Endometrium (tissue), 2 donors: ENCODE measurements around the gene TNNT2.

Experiments
- FAIRE-seq: peaks from 2 replicates; lab custom pipeline; 2012; peaks lifted over from hg19 to GRCh38; lab: Jason Lieb, UNC
- donor health status: control.
- donor health status: control.

The TNNT2 gene

DNA sequence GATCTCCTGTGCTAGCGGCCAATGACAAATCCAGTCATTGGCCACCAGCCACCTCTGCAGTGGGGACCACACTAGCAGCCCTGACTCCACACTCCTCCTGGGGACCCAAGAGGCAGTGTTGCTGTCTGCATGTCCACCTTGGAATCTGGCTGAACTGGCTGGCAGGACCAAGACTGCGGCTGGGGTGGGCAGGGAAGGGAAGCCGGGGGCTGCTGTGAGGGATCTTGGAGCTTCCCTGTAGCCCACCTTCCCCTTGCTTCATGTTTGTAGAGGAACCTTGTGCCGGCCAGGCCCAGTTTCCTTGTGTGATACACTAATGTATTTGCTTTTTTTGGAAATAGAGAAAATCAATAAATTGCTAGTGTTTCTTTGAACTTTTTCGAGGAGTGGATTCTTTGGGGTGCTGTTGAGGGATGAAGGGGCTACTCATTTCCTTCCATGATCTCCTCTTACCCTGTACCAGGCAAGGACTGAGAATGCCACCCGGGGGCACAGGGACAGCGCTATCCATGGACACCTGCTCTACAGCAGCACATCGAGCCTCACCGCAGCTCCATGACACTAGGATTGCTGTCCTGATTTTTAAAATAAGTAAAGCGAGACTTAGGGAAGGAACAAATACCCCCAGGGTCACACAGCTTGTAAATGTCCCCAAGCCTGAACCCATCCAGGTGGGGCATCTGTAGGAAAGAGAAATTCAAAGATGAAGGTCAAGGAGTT, 44.7 kb downstream of the TNNT2 start:
- no peak for FAIRE-seq

DNA sequence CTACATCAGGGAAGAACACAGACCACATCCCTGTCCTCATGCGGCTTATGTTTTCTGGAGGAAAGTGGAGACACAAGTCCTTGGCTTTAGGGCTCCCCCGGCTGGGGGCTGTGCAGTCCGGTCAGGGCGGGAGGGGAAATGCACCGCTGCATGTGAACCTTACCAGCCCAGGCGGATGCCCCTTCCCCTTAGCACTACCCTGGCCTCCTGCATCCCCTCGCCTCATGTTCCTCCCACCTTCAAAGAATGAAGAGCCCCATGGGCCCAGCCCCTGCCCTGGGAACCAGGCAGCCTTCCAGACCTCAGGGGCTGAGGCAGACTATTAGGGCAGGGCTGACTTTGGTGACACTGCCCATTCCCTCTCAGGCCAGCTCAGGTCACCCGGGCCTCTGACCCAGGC, 45.5 kb downstream of the TNNT2 start:
- FAIRE-seq: no peak

GRCh38 chr1:201331166-201331565, 46.3 kb downstream of the TNNT2 start:
- FAIRE-seq: no peak

- FAIRE-seq: no peak
Observed at GRCh38 chr1:201330541-201330940, 46.9 kb downstream of the TNNT2 start.

- FAIRE-seq: no peak
Observed at GRCh38 chr1:201329801-201330200, 47.7 kb downstream of the TNNT2 start.

GRCh38 chr1:201329286-201329685, 48.2 kb downstream of the TNNT2 start:
- FAIRE-seq: no peak

- no peak for FAIRE-seq
Observed at GRCh38 chr1:201328576-201328975, 48.9 kb downstream of the TNNT2 start.

- FAIRE-seq: no peak
Observed at GRCh38 chr1:201327687-201328240, 49.7 kb downstream of the TNNT2 start.

DNA sequence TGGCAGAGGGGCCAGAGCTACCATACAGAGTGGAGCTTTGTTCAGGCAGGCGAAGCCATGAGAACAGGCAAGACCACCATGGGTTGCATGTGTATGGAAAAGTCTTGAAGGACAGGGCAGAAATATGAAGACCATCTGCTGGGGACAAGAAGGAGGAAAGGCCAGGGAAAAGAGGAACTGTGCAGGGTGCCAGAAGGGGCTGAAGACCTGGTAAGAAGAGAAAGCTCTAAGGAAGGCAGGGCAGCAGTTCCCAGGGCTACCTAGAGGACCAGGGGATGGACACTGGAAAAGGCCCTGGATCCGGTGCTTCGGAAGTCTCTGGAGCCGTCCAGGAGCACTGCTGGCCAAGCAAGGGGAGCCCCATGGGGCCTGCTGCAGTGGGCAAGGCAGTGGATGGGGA, 50.8 kb downstream of the TNNT2 start:
- FAIRE-seq: no peak

DNA sequence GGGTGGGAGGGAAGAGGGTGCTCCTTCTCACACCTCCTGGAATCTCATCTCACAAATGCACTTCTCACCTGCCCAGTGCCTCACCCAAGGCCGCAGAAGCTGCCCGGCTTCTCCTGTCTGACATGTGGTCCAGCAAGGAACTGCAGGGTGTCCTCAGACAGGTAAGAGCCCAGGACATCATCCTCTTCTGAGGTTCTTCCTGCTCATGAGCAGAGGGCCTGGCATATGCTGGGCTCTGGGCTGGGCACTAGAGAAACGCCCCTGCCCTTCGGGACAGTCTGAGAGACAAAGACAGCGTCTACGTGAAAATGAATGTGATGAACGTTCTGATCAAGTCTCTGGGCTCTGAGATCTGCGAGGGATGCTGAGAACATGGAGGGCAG, 51.8 kb downstream of the TNNT2 start:
- FAIRE-seq: no peak

DNA sequence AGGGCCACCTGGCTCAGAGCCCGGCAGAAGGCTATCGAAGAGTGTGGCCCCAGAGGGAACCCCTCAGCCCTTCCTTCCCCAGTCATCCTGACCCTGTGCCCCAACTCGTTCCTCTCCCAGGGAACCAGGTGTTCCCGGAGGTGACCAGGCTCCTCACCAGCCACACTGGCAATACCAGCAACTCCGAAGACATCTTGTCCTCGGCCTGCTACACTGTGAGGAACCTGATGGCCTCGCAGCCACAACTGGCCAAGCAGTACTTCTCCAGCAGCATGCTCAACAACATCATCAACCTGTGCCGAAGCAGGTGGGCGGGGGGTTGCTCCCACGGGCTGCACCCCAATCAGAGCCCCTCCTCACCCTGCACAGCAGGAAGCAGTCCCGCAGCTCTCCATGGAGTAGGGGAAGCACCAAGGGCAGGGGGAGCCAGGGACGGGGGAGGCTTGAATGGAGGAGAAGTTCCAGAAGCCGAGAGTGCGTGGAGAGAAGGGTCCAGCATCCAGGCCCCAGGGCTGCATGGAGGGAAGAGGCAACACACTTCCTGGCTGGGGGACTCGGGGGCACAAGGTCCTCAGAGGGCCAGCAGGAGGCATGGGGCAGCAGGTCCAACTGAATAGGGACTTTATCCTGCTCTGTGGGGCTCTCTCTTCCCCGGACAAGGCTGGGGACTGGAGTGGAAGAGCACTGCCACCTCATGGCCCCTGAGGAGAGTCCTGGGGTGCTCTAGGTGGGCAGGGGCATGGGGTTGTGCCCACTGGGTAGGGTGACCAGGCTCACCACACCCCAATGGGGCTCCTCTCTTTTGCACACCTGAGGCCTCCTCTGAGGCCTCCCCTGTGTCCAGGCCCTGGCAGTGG, 52.4 kb downstream of the TNNT2 start:
- FAIRE-seq: no peak

DNA sequence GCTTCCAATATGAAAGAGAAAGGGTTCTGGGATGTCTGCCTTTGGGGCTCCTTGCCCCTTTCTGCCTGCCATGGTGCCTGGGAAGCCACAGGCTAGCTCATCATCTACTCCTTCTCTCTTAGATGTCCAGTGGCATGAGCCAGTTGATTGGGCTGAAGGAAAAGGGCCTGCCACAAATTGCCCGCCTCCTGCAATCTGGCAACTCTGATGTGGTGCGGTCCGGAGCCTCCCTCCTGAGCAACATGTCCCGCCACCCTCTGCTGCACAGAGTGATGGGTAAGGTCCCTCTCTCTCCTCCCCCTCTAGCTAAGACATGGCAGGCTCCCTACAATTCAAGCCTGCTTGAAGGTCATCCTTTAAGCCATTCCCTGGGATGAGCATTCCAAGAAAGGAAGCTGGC, 53.2 kb downstream of the TNNT2 start:
- FAIRE-seq: no peak

DNA sequence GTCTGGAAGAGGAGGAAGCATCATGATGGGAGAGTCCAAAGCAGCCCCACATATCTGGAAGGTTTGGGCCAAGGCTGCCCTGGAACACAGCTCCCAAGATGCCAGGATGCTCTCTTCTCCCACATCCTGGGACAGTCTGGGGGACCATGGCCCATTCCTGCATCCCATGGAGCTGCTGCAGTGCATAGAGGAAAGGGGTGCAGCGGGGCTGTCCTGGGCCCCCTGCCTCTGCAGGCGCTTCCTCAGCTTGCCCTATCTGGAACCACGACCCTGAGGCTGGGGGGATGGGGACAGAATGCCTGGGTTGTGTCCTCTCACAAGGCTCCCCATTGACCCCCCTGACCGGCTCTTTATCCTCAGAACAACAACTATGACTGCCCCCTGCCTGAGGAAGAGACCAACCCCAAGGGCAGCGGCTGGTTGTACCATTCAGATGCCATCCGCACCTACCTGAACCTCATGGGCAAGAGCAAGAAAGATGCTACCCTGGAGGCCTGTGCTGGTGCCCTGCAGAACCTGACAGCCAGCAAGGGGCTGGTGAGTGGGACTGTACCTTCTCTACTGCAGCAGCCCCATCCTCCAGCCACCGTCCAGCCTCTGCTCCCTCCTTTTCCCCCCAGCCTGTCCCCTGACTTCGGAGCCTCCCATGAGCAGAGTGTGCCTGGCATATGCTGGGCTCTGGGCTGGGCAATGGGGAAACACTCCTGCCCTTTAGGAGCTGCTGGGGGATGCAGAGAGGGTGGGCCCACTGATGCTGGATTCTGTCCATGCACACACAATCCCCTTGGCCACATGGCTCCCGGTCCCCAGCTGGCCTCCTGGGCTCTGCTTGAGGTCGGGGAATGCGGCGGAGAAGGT, 54.6 kb downstream of the TNNT2 start:
- no peak for FAIRE-seq

GRCh38 chr1:201321826-201322390, 55.6 kb downstream of the TNNT2 start:
- FAIRE-seq: no peak

- FAIRE-seq: no peak
Observed at GRCh38 chr1:201320168-201320788, 57.2 kb downstream of the TNNT2 start.

DNA sequence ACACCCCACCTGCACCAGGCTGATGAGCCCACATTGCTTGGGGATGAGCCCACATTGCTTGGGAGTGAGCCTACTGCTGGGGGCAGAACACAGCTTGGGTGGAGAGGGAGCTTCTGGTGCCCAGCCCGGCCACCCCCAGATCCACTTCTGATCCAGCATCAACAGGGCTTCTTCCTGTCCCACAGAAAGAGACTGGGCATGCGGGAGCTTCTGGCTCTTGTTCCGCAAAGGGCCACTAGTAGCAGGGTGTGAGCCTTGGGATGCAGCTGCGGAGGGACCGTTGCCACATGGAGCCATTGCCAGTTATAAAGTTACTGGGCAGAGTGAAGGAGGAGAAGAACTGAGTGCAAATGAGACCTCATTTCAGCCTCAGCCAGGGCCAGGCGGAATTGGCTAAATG, 57.8 kb downstream of the TNNT2 start:
- no peak for FAIRE-seq

DNA sequence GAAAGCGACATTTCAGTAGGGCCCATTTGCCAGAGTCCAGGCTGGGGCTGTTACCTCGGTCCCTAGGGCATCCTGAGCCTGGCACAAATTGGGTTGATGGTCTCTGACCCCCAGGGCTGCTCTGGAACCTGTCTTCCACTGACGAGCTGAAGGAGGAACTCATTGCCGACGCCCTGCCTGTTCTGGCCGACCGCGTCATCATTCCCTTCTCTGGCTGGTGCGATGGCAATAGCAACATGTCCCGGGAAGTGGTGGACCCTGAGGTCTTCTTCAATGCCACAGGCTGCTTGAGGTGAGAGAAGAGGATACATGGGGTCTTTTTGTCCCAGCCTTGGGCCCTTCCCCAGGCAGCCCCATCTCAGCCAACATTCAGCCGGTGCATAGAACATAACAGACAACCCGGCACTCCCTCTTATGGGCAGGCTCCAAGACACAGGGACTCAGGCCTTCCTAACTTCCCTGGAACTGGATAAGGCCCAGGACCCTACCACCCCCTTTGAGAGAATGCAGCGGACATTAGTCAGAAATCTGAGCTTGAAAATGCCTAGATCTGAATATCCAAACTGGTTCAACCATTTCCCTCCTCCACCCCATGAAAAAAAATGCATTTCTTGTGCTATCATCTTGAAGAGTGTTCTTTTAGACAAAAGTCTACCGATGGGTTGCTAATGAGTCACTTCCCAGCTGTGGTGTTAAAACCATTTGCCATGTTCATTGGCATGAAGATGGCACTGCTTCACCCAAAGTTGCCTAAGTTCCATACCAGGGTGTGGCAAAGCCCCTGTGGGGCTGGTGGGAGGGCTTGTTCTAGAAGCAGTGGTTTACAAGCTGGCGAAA, 58.8 kb downstream of the TNNT2 start:
- FAIRE-seq: no peak

DNA sequence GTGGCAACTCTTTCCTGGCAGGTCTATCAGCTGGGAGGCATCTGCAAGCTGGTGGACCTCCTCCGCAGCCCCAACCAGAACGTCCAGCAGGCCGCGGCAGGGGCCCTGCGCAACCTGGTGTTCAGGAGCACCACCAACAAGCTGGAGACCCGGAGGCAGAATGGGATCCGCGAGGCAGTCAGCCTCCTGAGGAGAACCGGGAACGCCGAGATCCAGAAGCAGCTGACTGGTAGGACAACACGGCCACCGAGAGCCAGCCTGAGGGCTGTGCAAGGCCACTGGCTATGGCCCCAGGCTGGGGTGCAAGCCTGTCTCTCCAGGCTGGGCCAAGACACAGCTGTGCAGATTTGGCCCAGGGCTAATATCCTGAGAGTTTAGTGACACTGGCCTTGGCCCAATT, 59.9 kb downstream of the TNNT2 start:
- FAIRE-seq: no peak

DNA sequence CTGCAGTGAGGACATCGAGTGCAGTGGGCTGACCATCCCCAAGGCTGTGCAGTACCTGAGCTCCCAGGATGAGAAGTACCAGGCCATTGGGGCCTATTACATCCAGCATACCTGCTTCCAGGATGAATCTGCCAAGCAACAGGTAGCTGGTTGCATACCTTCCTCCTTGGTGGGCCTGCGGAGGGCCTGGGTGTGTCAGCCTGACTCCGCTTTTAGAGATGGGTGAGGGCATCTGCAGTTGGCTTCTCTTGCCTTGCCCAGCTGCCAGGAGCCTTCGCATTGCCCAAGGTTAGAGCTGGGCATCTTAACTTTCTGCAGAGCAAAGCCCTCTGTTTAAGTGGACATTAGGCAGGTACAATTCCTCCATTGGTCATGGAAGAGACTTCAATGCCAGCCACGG, 60.9 kb downstream of the TNNT2 start:
- FAIRE-seq: no peak

GRCh38 chr1:201313086-201313485, 64.4 kb downstream of the TNNT2 start:
- FAIRE-seq: no peak

GRCh38 chr1:201312298-201312697, 65.2 kb downstream of the TNNT2 start:
- FAIRE-seq: no peak
